Activated CD4-positive, alpha-beta T cell treated with anti-CD3 and anti-CD28 coated beads, Interleukin-2, amount 50 U/mL, for 1 hour (primary cell): ENCODE data around the gene ANO2.

Experiments
- DNase-seq: peaks from one replicate; pipeline ENCODE4 v3.0.0-alpha.2; 2020

ANO2 gene

DNA sequence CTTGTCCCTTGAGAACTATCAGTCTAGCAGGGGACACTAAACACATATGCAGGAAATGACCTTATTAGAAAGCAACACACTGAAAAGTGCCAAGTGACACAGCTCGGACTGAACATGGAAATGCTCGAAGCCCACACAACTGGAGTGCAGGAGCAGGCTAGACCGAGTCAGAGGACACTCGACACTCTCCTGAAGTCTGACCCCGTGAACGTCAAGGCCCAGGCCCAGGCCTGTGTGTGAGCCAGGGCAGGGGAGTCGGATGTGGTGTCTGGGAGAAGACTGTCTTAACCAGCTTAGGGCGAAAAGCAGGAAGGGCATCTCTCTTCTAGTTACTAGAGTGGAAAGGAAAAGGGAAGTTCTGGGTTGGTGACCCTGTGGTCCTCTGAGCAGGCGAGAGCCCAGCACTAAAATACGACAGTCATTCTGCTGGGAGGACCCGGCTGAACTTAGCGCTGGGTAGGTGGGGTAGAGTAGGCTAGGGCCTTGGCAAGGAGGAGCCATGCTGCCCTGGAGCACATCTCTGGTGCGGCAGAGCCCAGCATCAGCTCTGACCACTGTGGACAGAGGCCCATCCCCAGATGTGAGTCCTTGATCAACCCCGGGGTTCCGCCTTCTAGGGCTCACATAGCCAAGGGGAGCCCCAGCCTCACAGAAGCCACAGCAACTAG, 420.2 kb downstream of the ANO2 start:
- no peak for DNase-seq

DNA sequence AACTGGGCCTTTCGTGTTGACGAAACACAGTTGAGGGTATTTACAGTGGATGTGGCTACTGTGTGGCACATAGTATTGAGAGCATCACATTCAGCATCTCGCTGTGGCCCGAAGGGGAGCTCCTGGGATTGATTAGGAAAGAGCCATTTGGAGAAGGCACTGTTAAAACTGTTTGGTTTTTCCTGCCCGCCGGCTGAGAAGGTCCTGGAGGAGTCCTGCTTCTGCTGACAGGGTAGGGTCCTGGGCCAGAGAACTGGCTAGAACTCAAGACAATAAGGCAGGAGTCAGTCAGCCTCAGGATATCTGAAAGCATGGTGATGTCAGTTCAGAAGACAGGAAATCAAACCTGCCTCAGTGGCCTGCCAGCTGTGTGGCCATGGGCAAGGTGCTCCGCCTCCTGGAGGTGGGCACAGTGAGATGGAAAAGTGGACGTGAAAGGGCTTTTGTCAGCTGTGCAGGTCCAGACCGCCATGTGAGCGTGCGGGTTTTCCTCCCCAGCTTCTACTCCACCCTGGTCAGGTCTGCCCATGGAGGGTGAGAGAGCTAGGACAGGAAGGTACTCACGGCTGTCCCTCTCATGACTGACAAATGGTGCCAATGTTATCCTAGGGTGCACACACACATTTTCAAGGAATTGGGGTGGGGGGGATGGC, 420.8 kb downstream of the ANO2 start:
- DNase-seq, result no peak

DNA sequence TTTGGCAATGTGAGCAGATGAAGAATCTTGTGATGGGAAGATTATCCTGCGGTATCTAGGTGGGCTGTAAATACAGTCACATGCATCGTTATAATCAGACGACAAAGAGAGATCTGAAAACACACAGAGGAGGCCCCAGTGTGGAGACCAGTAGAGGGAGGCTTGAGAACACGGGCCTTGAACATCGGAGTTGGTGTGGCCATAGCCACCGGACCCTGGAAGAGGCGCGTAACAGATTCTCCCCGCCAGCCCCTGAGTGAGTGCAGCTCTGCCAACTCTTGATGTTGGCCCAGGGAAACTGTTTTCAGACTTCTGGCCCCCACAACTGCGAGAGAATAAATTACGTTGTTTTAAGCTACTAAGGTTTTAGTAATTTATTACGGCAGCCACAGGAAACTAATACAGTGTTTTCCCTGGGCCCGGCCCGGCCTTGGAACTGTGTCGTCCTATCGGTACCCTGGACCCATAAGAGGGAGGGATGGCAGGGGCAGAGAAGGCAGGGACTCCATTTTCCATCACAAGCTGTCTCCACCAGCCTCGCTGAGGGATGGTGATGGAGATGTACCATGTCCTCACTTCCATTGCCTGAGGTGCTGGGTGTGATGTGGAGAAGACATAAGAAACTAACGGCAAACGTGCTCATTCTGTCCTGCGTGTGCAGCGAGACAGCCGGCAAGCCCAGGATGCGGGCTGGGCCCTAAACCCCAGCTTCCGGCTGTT, 421.5 kb downstream of the ANO2 start:
- no peak for DNase-seq

DNA sequence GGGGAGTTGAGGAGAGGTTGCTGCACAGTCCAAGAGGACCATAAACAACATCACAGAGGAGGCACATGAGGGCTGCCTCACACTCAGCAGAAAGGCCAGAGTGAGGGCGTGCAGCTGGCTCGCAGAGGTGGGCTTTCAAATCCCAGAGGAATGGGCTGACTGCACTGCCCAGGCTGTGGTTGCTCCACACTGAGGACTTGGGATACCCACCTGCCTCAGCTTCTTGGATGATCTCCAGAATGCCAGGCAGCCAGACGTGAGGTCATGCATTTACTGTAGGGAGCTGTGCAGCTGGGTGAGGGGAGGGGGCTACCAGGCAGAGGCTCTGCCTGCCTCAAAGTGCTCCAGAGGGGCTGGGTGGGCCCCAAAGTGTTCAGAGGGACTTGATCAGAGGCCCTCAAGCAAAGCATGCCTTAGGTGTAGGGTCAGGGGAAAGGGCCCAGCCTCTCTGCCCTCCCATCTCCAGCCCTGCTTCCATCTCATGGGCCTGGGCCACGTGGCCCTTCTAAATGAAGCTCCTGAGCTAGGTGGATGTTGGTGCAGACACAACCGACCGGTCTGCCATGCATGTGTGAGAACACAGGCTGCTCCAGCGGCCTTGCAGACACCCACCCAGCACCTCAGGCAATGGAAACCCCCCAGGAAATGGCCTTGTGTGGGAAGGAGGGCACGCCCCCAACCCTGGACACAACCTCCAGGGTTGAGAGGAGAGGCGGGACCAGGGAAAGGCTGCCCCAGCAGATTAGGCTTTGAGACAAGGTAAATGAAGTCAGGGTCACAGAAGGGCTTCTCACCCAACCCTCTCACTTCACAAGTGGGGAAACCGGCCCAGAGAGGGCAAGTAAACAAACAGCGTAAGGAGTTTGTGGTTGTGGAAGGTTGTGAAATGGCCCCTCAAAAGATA, 422.4 kb downstream of the ANO2 start:
- DNase-seq, result no peak

DNA sequence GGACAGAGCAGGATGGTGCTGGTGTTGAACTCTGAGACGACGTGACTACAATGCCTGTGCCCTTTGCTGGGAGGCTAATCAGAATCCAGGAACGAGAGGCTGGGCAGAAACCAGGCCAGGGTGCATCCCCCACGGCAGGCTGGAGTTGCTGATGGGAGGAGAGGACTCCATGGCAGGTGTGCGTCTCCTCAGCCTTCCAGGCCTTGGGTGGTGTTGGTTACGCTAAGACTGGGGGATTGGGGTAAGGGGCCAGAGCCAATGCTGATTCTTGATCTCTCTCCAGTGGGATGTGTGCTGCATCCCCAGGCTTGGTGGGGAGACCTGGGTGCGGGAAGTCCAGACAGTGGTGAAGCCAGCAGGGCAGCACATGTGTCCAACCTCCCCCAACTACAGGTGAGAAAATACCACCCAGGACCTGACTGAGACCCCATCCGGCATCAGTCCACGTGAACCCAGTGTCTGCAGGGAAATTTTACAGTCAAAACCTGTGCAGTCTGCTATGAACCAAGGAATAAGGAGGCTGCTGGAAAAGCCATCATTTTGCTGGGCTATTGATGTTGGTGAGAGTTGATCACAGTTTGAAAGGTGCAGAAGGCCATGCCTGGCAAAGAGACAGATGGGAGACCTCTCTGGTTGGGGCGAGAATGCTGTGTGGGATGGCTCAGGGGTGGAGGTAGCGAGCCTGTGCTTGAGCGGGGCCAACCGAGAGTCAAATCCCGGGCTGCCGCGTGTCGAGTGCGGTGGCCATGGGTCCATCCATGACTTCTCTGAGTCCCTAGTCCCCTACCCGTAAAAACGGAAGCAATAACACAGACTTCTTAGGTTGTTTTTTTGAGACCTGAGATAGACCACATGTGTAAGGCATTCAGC, 423.4 kb downstream of the ANO2 start:
- no peak for DNase-seq

DNA sequence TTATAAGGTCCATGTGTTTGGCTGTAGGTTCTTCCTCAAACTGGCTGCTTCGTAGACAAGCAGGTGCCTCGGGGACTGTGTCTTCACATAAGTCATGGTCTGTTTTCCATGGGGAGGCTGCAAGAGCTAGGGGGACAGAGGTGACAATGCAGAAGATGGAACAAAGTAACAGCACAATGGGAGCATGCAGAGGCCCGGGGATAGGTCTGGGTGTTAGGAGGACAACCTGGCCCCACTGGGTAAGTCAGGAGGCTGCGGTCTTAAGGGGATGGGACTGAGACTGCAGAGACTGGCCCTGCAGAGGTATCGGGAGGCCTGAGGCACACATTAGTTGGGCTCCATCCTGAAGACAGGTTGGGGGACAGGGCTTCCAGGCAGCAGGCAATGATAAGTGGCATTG, 424.2 kb downstream of the ANO2 start:
- DNase-seq, result no peak

DNA sequence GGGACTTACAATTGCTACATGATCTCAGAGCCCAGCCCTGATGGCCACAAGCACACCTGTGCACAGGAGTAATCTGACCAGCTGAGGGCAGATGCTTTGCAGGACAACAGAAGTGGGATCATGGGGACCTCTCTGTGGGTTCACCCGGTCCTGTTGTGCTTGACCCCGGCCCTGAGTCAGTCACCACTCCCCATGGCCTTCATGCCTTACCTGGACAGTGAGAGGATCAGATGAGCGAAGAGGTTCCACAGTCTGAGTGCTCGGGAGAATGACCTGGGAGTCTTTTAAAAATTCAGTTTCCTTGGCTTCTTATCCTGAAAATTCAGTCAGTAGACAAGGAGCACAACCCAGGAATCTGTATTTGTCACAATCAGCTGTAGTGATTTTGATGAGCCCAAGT, 425.0 kb downstream of the ANO2 start:
- DNase-seq, result no peak

DNA sequence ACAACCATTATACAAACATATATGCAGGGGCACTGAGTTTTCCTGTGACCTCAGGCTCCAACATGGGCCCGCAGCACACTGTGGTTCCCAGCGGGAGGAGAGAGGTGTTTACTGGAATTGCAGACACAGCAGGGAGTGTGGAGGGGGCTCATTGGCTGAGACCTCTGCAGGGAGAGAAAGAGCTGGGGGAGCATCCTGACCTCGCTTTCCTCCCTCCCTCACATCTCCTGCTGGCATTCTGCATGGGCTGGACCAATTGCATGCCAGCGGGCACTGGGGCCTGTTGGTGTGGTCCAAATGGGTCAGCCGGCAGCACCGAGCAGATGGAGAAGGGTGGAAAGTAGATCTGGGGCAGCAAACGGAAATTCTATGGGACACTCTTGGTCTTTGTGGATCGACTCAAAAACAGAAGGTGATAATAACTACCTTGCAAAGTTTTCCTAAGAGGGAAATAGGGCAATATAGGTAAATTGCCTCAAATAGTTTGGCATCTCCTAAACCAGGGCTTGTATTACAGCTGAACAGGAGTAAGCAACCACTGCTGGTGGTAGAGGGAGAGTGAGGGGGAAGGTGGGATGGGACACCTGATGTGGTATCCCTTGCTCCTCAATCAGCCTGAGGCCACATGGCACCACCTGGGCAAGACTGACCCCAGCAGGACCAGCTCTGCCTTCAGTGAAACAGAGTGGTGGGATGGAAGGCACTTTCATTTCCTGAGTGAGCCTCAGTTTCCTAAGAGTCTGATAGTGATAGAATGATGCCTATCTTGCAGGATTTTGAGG, 426.3 kb downstream of the ANO2 start:
- DNase-seq, result no peak

DNA sequence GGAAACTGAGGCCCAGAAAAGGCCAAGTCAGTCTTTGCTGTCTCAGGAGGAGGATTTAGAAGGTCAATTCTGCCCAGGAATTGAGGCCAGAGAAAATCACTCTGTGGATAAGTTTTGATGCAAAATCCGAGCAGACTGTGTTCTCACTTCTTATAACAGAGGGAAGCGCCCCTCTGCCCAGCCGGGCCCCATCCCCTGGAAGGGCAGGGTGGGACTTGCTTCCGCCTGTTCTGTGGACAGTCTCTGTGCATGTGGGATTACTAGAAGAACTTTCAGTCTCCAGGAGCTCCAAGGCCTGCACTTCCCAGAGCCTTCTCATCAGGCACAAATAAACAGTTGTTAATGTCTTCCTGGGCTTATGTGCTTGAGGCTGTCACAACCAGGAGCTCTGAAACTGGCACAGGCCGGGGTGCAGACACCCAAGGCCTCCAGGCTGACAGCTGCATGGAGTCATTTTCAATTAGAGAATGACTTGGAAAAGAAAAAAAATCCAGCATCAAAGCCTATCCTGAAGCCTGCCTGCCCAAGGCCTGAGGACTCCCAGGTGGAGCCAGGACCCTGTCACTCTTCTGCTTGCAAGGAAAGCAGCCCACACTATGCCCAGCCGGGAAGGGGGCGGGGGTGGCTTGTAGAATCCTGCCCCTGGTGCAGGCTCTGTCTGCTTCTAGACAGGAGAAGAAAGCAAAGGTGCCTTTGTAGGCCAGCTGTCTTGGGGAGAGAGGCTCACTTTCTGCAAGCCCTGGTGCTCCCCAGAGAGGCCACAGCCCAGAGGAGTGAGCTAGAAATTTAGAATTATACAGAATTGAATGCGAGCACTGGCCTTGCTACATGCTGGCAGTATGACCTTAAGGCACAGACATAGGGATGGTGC, 428.5 kb downstream of the ANO2 start:
- DNase-seq, result no peak

DNA sequence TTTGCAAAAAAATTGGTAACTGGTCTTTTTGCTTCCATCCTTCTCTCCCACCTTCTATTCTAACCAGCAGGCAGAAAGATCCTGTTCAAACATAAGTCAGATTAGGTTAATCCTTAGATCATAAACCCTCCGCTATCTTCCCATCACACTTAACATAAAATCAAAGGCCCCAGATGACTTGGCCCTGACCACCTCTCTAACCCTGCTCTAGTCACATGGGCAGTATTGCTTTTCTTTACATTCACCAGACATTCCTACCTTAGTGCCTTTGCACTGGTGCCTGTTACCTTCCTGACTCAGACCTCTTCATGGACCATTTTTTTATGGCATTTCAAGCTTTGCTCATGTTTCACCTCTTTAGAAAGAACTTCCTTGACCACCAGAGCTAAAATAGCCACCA, 429.6 kb downstream of the ANO2 start:
- no peak for DNase-seq

DNA sequence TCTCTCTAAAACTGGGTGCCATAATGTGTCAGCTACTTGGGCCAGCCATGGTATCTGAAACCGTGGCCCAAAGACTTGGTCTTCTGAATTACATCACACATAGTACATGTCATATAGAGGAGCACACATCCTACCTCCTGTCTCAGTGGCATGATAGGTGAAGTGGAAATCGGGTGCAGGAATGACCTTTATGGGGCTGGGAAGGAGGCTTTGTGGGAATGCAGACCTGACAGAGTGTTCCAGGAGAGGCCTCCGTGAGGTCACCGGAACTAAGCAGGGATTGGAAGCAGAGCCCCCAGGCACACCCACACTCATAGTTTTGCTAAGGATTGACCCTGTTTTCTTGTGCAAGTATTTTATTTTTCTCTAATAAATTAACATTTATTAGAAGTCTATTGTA, 430.5 kb downstream of the ANO2 start:
- DNase-seq, result no peak

DNA sequence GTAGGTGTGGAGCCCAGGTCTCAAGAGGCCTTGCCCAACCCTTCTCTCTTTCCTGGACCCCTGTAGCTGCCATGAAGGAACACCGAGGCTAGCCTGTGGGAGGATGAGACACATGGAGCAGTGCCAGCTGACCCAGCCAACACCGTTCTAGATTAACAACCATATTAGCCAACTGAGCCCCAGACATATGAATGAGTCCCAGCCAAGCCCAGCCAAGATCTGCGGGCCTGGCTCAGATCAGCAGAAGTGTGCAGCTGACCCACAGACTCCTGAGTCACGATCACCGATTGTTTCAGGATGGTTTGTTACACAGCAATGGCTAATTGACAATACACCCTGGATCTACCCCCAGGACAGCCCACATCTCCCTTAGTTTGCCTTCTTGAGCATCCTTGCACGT, 431.0 kb downstream of the ANO2 start:
- DNase-seq, result no peak

DNA sequence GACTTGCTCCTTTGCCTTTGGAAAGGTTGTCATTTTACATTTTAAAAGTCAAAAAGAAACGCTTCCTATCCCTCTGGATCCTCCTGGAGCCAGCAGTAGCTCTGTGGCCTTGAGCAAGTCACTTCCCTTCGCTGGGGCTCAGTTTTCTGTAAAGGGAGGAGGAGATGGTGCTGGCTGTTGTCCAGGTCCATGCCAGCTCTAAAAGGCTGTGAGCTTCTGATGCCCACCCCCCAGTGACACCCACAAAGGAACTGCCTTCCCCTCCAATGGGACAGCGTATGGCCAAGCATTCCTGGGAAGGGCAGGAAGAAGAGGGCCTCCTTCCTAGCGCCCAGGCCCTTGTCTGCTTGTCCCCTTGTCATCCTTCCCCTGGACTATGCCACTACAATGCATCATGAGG, 431.7 kb downstream of the ANO2 start:
- no peak for DNase-seq
